ENCODE measurements around the gene CCDC43. TPM values are rescaled to one million over a fixed set of nuclear protein-coding genes. Genes with fewer than 3 reads are reported as not detected.
"Not testable (repeated sequence)": the region's sequence is repeated elsewhere in the genome, so short reads cannot be mapped to it uniquely, and the experiment has no call there.

The CCDC43 gene, protein sequence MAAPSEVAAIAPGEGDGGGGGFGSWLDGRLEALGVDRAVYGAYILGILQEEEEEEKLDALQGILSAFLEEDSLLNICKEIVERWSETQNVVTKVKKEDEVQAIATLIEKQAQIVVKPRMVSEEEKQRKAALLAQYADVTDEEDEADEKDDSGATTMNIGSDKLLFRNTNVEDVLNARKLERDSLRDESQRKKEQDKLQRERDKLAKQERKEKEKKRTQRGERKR
- 10 to 100 TPM; 31.2 to 32.0 (median 31.7) TPM for total RNA-seq

DNA sequence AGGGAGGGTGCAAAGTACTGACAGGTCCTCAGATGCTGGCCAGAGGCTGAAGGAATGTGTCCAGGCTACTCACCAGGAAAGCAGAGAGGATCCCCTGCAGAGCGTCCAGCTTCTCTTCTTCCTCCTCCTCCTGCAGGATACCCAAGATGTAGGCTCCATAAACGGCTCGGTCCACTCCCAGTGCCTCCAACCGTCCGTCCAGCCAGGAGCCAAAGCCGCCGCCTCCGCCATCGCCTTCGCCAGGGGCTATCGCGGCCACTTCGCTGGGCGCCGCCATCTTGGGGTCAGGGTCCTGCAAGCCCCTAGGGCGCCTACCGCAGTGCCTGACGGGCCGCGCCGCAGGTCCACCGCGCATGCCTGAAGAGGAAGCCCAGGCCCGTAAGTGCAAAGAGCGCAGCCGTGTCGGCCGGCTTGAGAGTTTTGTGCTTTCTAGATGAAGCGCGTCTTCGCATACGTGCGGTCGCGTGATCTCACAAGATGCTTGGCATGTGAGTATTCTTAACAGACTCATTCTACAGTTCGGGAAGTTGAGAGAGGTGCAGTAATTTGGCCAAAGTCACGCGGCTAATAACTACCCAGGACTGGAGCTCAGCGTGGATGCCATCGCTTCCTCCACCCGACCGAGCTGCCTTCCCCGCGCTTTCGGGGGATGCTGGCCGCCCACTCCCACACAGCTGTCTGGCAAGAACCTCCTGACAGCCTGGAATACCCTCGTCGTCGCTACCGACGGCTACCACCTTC lies at the start of gene CCDC43:
Gene CCDC43 (minus strand): TSS at position 300 of the 741 bp plus-strand sequence. CDS start 23 bp downstream, at position 277.
- Mint-ChIP-seq H3K27me3 (ENCODE audit: low read depth) (no peaks in the 10 kb centered on the region), H3K4me3 (peak within 1 kb of the TSS; percentile 95), H3K36me3 (ENCODE audit: insufficient read depth) (peaks cover 19% of the 10 kb centered on the region), H3K4me1 (ENCODE audit: low read depth) (peaks cover 22% of the 10 kb centered on the region), H3K9me3 (no peaks in the 10 kb centered on the region)
- ATAC-seq = peak; percentile 99
- peak; percentile 87 for DNase-seq

DNA sequence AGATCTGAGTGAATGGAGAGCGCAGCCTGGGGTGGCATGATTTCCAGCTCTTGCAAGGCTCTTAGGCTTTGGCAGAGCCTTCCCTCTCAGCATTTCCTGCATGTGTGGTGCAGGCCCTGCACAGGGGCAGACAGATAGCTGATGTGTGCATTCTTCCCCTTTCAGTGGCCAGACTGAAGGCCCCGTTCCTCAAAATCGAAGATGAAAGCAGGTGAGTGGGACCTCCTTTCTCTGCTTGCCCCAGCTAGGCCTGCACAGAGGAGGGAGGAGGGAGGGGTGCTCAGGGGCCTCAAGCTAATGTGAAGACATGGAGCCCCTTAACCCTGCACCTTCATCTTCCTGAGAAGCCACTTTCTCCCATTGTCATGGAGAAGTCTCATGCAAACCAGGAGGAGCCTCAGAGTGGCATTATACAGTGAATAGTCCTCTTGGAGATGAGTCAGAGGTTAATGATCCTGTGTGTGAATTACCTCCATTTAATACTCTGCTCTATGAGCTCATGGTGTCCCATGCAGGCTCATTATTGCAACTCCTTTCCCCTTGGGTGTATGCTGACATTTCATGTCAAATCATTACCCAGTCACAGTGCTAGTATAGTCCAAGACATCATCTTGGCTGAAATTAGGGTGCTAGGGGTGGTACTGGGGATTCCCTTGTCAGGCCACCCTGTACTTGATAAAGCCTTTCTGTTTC lies 48.8 kb upstream of the CCDC43 start:
- Mint-ChIP-seq H3K27me3 (ENCODE audit: low read depth) (no peaks in the 10 kb centered on the region), H3K9me3 (no peaks in the 10 kb centered on the region), H3K4me1 (ENCODE audit: low read depth) (no peaks in the 10 kb centered on the region), H3K36me3 (ENCODE audit: insufficient read depth) (peaks cover 6% of the 10 kb centered on the region), H3K4me3 (no peak overlapping the region)
- DNase-seq (no peak), ATAC-seq (no peak)

DNA sequence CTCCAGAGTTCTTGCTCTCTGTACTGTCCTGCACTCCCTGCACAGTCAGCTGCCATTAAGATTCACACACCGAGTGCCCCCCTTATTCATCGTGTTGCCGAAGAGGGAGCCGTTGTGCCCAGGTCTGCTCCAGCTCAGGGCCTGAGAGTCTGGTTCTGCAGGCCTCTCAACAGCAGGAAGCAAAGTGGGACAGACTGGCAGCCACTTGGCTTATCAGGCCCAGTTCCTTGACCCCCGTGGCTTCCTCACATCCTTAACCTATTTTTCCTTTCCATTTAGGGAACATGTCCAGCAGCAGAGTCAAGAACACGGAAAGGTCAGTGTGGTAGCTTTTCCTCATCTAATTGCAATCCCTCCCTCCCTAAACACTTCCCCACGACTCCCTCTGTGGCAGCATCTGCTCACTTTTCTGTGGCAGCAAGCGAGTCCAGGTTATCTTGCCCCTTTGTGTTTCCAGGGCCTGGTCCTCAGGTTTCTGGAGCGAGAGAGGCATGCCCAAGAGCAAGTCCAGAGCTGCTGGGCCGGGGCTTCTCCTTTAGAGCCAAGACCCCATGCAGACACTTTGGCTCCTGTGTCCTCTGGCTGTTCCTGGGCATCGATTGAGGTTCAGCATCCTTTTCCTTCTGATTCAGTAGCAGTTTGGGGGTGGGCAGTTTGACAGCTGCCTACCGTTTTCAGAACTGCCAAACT lies 47.1 kb upstream of the CCDC43 start:
- no peaks in the 10 kb centered on the region for H3K27me3 Mint-ChIP-seq (ENCODE audit: low read depth)
- H3K9me3 Mint-ChIP-seq = no peaks in the 10 kb centered on the region
- H3K4me3 Mint-ChIP-seq = no peak overlapping the region
- no peak for ATAC-seq
- peaks cover 6% of the 10 kb centered on the region for H3K36me3 Mint-ChIP-seq (ENCODE audit: insufficient read depth)
- DNase-seq = no peak
- H3K4me1 Mint-ChIP-seq (ENCODE audit: low read depth) = no peaks in the 10 kb centered on the region

DNA sequence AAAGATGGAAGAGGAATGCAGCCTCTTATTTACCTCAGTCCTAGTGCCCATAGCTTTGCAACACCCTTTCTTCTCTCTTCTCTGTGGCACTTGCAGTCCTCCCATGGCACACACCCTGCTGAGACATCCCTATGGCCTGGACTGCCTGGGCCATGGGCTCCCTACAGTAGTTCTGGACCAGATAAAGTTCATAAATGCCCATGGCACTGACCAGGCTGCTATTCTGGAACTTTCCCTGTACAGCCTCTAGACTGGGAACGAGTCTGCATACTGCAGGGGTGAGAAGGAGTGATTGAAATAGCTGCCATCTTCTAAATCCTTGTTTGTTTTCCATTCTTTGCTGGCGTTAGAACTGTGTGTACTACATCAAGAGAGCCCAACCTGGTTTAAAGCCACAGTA lies 44.7 kb upstream of the CCDC43 start:
- ATAC-seq = no peak
- no peaks in the 10 kb centered on the region for H3K27me3 Mint-ChIP-seq (ENCODE audit: low read depth)
- H3K9me3 Mint-ChIP-seq = no peaks in the 10 kb centered on the region
- peaks cover 3% of the 10 kb centered on the region for H3K36me3 Mint-ChIP-seq (ENCODE audit: insufficient read depth)
- no peak overlapping the region for H3K4me3 Mint-ChIP-seq
- no peaks in the 10 kb centered on the region for H3K4me1 Mint-ChIP-seq (ENCODE audit: low read depth)
- DNase-seq = no peak

DNA sequence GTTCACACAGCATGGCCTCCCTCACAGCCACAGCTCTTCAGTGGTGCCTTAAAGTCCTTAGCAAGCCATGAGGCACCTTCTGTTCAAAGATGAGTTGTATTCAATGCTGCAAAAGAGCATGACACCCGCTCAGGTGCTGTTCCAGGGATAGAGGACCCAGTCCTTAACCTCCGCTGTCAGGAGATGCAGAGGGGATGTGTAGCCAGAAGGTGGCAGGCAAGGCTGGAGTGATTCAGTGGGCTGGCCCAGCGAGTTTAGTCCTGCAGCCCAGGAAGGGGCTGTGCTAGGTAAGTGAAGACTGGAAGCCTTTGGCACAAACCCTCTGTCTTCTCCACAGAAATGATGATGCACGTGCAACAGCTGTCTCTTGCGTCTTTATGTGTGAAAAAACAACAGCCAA lies 44.2 kb upstream of the CCDC43 start:
- no peaks in the 10 kb centered on the region for H3K27me3 Mint-ChIP-seq (ENCODE audit: low read depth)
- H3K9me3 Mint-ChIP-seq = no peaks in the 10 kb centered on the region
- H3K4me1 Mint-ChIP-seq (ENCODE audit: low read depth) = no peaks in the 10 kb centered on the region
- peaks cover 3% of the 10 kb centered on the region for H3K36me3 Mint-ChIP-seq (ENCODE audit: insufficient read depth)
- no peak overlapping the region for H3K4me3 Mint-ChIP-seq
- ATAC-seq = no peak
- no peak for DNase-seq

DNA sequence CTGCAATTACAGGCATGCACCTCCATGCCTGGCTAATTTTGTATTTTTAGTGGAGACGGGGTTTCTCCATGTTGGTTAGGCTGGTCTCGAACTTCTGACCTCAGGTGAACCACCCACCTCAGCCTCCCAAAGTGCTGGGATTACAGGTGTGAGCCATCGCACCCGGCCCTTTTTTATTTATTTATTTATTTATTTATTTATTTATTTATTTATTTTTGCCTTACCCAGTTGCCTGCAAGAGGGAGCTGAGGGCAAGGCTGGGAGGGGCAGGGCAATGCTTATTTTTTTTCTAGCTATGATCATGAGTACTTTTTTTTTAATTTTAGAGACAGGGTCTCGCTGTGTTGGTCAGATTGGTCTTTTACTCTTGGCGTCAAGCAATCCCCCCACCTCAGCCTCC lies 36.5 kb upstream of the CCDC43 start:
- ATAC-seq; DNase-seq; H3K4me1 Mint-ChIP-seq (ENCODE audit: low read depth); H3K4me3 Mint-ChIP-seq; H3K9me3 Mint-ChIP-seq; H3K27me3 Mint-ChIP-seq (ENCODE audit: low read depth): not testable (repeated sequence)
- peaks cover 11% of the 10 kb centered on the region for H3K36me3 Mint-ChIP-seq (ENCODE audit: insufficient read depth)

DNA sequence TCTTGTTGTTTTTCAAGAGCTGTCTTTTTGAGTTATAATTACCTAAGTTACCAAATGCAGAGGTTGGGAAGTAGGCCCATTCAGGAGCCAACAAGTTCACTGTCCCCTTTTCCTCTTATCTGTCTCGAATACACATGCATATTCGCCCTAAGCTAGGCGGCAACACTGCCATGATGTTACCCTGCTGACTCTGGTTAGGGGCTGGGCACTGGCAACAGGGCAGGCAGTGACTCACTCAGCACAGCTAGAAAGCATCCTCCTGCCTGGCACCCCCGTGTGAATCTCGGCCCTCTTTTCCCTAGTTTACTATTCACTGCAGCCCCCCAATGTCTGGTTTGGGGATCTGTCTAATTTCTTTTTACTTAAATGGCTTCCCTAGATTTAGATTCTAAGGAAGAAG lies 32.7 kb upstream of the CCDC43 start:
- no peak overlapping the region for H3K4me3 Mint-ChIP-seq
- peaks cover 15% of the 10 kb centered on the region for H3K36me3 Mint-ChIP-seq (ENCODE audit: insufficient read depth)
- ATAC-seq (no peak), DNase-seq (no peak)
- H3K27me3 Mint-ChIP-seq (ENCODE audit: low read depth) = no peaks in the 10 kb centered on the region
- no peaks in the 10 kb centered on the region for H3K9me3 Mint-ChIP-seq
- H3K4me1 Mint-ChIP-seq (ENCODE audit: low read depth) = no peaks in the 10 kb centered on the region

DNA sequence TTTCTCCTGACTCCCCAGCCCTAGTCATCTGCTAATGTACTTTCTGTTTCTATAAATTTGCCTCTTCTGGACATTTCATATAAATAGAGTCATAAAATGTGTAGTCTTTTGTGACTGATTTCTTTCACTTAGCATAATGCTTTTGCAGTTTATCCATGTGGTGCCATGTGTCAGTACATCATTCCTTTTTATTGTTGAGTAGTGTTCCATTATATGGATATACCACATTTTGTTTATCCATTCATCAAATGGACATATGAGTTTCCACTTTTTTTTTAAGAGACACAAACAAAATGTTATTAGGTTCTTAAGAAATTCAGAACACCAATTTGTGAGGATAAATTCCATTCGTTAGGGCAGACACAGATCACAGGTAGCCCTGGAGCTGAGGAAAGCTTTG lies 29.9 kb upstream of the CCDC43 start:
- ATAC-seq = no peak
- Mint-ChIP-seq H3K36me3 (ENCODE audit: insufficient read depth) (peaks cover 15% of the 10 kb centered on the region), H3K9me3 (no peaks in the 10 kb centered on the region), H3K27me3 (ENCODE audit: low read depth) (no peaks in the 10 kb centered on the region), H3K4me1 (ENCODE audit: low read depth) (no peaks in the 10 kb centered on the region), H3K4me3 (no peak overlapping the region)
- no peak for DNase-seq

DNA sequence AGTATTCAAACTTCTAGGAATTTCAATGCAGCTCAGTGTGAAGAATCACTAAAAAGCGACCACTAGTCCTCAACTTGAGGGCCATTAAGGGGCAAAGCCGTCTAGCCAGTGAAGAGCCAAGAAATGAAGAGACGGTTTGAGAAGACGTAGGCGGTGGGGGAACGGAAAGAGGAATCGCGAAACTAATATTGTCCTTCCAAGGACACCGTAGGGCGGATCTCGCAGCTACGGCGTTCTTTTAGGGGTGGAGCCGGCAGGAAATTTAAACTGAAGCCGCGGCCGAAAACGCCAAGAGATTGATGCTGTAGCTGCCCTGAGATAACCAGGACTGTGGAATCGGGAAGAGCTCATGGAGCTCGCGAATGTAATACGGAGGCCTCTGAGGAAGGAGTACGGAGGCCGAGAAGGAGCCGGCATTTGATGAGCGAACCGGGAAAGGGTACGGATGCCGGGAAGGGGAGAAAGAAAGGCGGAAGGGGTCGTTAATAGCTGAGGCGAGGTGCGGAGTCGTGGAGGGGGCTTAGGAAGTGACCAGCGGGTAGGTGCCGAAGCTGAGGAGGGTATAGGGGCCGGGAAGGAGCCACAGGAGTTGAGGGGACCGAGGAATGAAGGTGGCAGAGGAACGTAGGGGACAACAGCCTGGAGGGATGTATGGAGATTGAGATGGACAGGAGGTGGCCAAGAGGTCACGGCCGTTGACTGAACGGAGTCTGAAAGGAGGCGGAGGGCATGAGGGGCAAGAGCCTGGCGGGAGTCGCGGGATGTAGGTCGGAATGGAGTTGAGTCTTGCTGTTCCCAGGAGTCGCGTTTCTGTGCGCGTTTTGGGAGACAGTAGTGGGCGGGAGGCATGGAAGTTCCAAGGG lies 19.1 kb upstream of the CCDC43 start, which contains the start of gene DBF4B:
Gene DBF4B (plus strand): TSS at position 265 of the 863 bp plus-strand sequence. CDS start 156 bp downstream, at position 421.
- Mint-ChIP-seq H3K36me3 (ENCODE audit: insufficient read depth) (no peaks in the 10 kb centered on the region), H3K27me3 (ENCODE audit: low read depth) (peaks cover 3% of the 10 kb centered on the region), H3K4me3 (no peak within 1 kb of the TSS), H3K9me3 (no peaks in the 10 kb centered on the region), H3K4me1 (ENCODE audit: low read depth) (peaks cover 5% of the 10 kb centered on the region)
- ATAC-seq (peak; percentile 82 to 89), DNase-seq (peak; percentile 76)

DNA sequence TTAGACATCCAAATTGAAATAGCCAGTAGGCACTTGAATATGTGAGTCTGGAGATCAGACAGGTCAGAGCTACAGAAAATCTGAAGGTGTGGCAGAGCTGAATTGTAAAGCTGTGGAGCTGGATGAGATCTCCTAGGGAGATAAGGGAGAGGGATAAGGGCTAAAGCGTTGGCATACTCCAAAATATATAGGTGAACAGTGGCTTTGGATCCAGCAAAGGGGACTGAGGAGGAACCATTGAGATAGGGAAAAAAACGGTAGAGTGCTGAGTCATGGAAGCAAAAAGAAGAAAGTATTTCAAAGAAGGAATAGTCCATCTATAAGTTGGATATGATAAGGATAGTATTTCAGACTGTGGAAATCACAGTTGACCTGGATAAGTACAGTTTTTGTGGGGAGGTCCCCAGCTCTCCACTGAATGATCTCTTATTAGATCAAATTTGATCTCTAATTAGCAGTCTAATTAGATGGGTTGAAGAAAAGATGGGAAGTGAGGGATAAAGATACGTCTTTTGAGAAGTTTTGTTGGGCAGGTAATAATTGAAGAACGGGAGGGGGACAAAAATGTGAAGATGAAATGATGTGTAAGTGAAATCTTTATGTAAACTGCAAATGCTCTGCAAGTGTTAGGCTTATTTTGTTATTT lies 18.3 kb upstream of the CCDC43 start:
- no peaks in the 10 kb centered on the region for H3K36me3 Mint-ChIP-seq (ENCODE audit: insufficient read depth)
- no peaks in the 10 kb centered on the region for H3K9me3 Mint-ChIP-seq
- DNase-seq (no peak), ATAC-seq (no peak)
- no peak overlapping the region for H3K4me3 Mint-ChIP-seq
- H3K4me1 Mint-ChIP-seq (ENCODE audit: low read depth) = peaks cover 5% of the 10 kb centered on the region
- peaks cover 3% of the 10 kb centered on the region for H3K27me3 Mint-ChIP-seq (ENCODE audit: low read depth)

DNA sequence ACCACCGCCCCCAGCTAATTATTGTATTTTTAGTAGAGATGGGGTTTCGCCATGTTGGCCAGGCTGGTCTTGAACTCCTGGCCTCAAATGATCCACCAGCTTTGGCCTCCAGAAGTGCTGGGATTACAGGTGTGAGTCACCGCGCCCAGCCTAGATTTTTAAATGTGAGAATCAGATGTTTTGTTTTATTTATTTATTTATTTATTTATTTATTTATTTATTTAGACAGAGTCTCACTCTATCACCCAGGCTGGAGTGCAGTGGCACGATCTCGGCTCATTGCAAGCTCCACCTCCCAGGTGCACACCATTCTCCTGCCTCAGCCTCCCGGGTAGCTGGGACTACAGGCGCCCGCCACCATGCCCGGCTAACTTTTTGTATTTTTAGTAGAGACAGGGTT lies 10.7 kb upstream of the CCDC43 start:
- not testable (repeated sequence) for DNase-seq; H3K27me3 Mint-ChIP-seq (ENCODE audit: low read depth); H3K36me3 Mint-ChIP-seq (ENCODE audit: insufficient read depth); H3K4me3 Mint-ChIP-seq; H3K9me3 Mint-ChIP-seq; ATAC-seq; H3K4me1 Mint-ChIP-seq (ENCODE audit: low read depth)

DNA sequence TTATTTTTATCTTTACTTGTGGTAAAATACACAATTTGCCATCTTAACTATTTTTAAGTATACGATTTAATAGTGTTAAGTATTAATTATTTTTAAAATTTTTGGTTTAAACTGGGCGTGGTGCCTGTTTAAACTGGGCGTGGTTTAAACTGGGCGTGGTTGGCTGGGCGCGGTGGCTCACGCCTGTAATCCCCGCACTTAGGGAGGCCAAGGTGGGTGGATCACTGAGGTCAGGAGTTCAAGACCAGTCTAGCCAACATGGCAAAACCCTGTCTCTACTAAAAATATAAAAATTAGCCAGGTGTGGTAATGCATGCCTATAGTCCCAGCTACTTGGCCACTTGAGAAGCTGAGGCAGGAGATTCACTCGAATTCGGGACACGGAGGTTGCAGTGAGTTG lies 4.0 kb upstream of the CCDC43 start:
- no peaks in the 10 kb centered on the region for H3K36me3 Mint-ChIP-seq (ENCODE audit: insufficient read depth)
- no peak for DNase-seq
- no peak for ATAC-seq
- no peak overlapping the region for H3K4me3 Mint-ChIP-seq
- no peaks in the 10 kb centered on the region for H3K9me3 Mint-ChIP-seq
- peaks cover 17% of the 10 kb centered on the region for H3K4me1 Mint-ChIP-seq (ENCODE audit: low read depth)
- H3K27me3 Mint-ChIP-seq (ENCODE audit: low read depth) = no peaks in the 10 kb centered on the region

DNA sequence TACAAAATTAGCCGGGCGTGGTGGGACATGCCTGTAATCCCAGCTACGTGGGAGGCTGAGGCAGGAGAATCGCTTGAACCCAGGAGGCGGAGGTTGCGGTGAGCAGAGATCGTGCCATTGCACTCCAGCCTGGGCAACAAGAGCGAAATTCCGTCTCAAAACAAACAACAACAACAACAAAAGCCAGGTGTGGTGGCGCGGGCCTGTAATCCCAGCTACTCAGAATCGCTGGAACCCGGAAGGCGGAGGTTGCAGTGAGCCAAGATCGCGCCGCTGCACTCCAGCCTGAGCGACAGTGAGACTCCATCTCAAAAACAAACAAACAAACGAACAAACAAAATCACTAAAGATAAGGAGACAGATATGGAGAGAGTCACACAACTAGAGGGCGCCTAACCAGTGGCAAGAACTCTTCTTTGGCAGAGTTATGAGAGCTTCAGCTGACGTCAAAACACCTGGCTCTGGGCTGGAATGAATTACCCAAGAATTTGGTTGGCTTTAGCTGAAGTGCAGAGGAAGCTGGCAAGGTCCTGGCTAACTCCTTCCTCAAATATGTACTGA lies 1.2 kb upstream of the CCDC43 start:
- H3K4me3 Mint-ChIP-seq = peak overlapping the region; percentile 95
- ATAC-seq; H3K27me3 Mint-ChIP-seq (ENCODE audit: low read depth); DNase-seq; H3K9me3 Mint-ChIP-seq: not testable (repeated sequence)
- peaks cover 12% of the 10 kb centered on the region for H3K36me3 Mint-ChIP-seq (ENCODE audit: insufficient read depth)
- peaks cover 22% of the 10 kb centered on the region for H3K4me1 Mint-ChIP-seq (ENCODE audit: low read depth)

Data from activated T-cell treated with anti-CD3 and anti-CD28 coated beads, Interleukin-2, amount 50 U/mL, for 4 hours (primary cell).